Astrocyte of the spinal cord (primary cell): ENCODE data around the gene ZBTB20.

Experiments used
- DNase-seq: peaks from one replicate; pipeline ENCODE4 v3.0.0; 2011; ENCODE audit warnings: low read depth, low spot score
- H3K4me3 ChIP-seq: 2 replicates; pipeline ENCODE4 v1.5.1; 2011; ENCODE audit warnings: low read depth, mild to moderate bottlenecking, low read length, moderate library complexity
- CTCF ChIP-seq: IDR thresholded peaks from 2 replicates; pipeline ENCODE4 v1.5.1; 2012; ENCODE audit warnings: low read depth, mild to moderate bottlenecking, low read length, inconsistent platforms
- in situ Hi-C: cut with HindIII; loops from 2 replicates; pipeline ENCODE4 v1.10.0; 2017; ENCODE audit warnings: low sequenced_read_pairs

Gene ZBTB20

GRCh38 chr3:114856835-114857234, 290.3 kb downstream of the ZBTB20 start:
- DNase-seq = no peak
- in situ Hi-C loops = no loop called here
- no peak overlapping the region for H3K4me3 ChIP-seq
- no peak for TF ChIP-seq CTCF

GRCh38 chr3:114855839-114856238, 291.2 kb downstream of the ZBTB20 start:
- DNase-seq = no peak
- in situ Hi-C loops = no loop called here
- no peak overlapping the region for H3K4me3 ChIP-seq
- no peak for TF ChIP-seq CTCF

- TF ChIP-seq CTCF = no peak
- DNase-seq = no peak
- no peak overlapping the region for H3K4me3 ChIP-seq
- in situ Hi-C loops = no loop called here
Measured at GRCh38 chr3:114852966-114853365, 294.1 kb downstream of the ZBTB20 start.

GRCh38 chr3:114850898-114851297, 296.2 kb downstream of the ZBTB20 start:
- in situ Hi-C loops = no loop called here
- no peak overlapping the region for H3K4me3 ChIP-seq
- no peak for TF ChIP-seq CTCF
- DNase-seq = no peak

- DNase-seq = no peak
- TF ChIP-seq CTCF = no peak
- no peak overlapping the region for H3K4me3 ChIP-seq
- in situ Hi-C loops = no loop called here
Measured at GRCh38 chr3:114848643-114849350, 298.3 kb downstream of the ZBTB20 start.

GRCh38 chr3:114848082-114848481, 299.0 kb downstream of the ZBTB20 start:
- H3K4me3 ChIP-seq = no peak overlapping the region
- DNase-seq = no peak
- in situ Hi-C loops = no loop called here
- no peak for TF ChIP-seq CTCF
